Subcutaneous adipose tissue (tissue), 4 donors: ENCODE measurements around the gene IL1RN. TPM values are rescaled to one million over a fixed set of nuclear protein-coding genes. Genes with fewer than 3 reads are reported as not detected.

Source experiments
- total RNA-seq, 4 donors: library from RNA; depleted of rRNA; stranded (reverse); fragments of >200 nt; gene quantifications; one replicate each; pipeline ENCODE4 v1.1.0, GENCODE V29; 2016
- TF ChIP-seq, protein P1 (sequence below): fragments of 450-650 bp; IDR thresholded peaks from one replicate; pipeline ENCODE4 v1.5.1; 2016; ENCODE audit warnings: low read depth, mild to moderate bottlenecking, control low read depth, antibody characterized with exemption, moderate library complexity

IL1RN gene
- total RNA-seq, 4 donors from 2014 or later: 0.98 to 105 (median 6.0) TPM

DNA sequence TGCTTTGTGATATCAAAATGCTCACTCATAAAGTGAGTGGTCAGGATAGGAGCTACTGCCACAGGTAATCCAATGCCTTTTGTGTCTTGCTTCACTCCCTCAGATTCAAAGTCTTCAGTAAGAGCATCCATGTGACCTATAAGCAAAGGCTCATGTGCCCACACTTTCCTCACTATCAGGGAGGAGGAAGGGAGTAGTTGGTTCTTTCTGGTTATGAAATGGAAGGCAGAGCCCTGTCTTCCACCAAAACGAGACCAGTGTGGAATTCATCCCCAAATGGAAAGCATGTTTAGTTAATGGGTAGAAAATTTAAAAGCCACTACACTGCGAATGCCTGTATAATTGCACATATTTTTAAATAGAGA, 33.8 kb upstream of the IL1RN start:
- TF ChIP-seq, protein P1, sequence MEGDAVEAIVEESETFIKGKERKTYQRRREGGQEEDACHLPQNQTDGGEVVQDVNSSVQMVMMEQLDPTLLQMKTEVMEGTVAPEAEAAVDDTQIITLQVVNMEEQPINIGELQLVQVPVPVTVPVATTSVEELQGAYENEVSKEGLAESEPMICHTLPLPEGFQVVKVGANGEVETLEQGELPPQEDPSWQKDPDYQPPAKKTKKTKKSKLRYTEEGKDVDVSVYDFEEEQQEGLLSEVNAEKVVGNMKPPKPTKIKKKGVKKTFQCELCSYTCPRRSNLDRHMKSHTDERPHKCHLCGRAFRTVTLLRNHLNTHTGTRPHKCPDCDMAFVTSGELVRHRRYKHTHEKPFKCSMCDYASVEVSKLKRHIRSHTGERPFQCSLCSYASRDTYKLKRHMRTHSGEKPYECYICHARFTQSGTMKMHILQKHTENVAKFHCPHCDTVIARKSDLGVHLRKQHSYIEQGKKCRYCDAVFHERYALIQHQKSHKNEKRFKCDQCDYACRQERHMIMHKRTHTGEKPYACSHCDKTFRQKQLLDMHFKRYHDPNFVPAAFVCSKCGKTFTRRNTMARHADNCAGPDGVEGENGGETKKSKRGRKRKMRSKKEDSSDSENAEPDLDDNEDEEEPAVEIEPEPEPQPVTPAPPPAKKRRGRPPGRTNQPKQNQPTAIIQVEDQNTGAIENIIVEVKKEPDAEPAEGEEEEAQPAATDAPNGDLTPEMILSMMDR: no peak

DNA sequence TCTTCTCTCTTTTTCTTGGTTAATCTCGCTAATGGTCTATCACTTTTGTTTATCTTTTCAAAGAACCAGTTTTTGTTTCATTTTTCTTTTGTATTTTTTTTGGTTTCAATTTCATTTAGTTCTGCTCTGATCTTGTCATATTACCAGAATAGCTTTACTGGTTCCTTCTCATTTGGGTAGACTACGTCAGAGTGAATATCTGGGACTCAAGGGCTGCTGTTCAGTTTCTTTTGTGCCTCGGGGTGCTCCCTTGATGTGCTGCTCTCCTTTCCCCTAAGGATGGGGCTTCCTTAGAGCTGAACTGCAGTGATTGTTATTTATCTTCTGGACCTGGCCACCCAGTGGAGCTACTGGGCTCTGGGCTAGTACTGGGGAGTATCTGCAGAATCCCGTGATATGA, 29.4 kb upstream of the IL1RN start:
- TF ChIP-seq, protein P1: no peak

DNA sequence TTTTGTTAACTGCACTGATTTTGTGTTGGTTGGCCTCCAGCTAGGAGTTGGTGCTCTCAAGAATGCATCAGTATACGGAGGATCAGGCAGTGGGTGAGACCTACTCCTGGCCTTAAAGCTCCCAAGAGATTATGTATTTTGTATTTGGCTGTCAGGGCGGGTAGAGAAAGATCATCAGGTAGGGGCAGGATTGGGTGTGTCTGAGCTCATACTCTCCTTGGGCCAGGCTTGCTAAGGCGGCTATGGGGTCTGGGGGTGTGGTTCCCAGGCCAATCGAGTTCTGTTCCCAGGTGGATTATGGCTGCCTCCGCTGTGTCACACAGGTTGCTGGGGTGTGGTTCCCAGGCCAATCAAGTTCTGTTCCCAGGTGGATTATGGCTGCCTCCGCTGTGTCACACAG, 28.9 kb upstream of the IL1RN start:
- TF ChIP-seq, protein P1: no peak

DNA sequence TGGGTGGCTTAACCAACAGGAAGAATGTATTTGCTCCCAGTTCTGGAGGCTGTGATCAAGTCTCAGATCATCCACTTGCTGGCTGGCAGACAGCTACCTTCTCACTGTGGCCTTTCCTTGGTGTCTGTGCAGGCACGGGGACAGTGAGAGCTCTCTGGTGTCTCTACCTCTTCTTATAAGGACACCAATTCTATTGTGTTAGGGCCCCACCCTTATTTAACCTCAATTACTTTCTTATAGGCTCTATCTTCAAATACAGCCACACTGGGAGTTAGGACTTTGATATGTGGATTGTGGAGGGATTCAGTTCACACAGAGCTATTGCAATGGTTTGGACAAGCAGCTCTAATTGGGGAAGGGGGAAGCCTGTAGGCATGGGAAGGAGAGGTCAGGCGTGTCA, 25.3 kb upstream of the IL1RN start:
- TF ChIP-seq, protein P1: no peak

DNA sequence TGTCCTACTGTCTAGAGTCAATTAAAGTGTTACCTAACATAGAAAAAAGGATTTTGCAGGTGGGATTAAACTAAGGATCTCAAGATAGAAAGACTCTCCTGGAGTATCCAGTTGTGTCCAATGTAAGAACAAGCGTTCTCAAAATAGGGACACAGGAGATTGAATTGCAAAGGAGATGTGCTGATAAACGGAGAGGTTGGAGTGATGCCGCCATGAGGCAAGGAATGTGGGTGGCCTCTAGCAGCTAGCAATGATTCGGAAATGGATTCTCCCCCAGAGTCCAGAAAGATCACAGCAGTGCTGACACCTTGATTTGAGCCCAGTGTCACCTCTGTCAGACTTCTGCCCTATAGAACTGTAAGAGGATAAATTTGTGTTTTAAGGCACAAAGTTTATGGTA, 24.1 kb upstream of the IL1RN start:
- TF ChIP-seq, protein P1: no peak

DNA sequence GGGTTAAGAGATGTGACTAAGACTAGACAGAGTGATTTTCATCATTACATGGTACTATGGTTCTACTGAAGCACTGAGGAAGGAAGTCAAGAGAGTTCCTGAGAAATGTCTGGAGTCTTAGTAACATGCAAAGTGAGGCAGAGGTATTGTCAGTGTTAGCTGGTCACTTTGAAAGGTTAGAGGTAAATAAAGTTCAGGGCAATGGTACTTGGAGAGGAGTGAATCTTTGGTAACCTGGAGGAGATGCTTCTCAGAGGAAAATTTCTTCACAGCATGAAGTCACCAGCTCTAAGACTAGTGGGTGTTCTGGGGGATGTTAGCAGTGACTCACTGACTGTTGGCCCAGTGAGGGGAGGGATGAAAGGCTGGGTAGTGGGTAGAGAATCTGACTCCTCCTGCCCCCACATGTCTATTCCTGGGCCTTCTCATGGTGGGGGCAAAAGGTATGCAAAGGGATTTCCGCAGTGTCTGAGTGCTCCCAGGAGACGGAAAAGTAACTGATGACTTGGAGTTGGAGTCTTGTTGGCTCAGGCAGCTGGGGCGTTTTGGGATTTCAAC, 23.3 kb upstream of the IL1RN start:
- TF ChIP-seq, protein P1: no peak

DNA sequence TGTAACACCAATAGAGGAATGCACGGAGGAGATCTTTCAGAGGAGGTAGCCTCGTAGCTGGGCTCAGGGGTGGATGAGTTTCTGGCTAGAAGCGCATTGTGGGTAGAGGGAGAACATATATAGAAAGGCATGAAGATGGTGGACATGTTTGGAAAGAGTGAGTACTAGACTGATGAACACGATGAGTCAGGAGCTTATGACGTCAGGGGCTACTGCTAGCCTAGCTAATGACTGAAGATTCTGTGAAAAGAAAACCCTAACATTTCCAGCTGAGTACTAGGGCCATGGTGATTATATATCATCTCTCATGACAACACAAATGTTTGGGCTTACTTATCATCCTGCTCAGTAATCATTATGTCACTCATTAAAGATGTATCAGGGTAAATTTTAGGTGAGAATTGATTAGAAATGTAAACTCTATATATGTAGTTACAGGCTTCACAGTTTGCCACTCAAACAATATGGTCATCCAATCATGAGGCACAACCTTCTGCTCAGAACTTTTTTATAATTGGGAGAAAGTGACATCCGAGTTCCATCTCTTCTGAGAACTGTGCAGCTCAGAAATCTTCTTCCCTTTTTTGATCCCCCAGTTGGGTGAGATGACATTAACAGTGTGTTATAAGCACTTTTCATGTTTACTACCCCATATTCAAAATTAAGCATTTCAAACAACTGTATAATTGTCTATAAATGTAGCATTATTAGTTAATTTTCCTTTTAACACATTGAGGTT, 22.2 kb upstream of the IL1RN start:
- TF ChIP-seq, protein P1: no peak
